Vein endothelial cell (primary cell): Measurements from ENCODE around the gene ANLN. TPM values are rescaled to one million over a fixed set of nuclear protein-coding genes. Genes with fewer than 3 reads are reported as not detected.

Experiments used
- total RNA-seq: library from RNA; depleted of rRNA; stranded (reverse); fragments of >200 nt; gene quantifications from 2 replicates; pipeline ENCODE4 v1.2.3, GENCODE V29; 2012

Gene ANLN, protein sequence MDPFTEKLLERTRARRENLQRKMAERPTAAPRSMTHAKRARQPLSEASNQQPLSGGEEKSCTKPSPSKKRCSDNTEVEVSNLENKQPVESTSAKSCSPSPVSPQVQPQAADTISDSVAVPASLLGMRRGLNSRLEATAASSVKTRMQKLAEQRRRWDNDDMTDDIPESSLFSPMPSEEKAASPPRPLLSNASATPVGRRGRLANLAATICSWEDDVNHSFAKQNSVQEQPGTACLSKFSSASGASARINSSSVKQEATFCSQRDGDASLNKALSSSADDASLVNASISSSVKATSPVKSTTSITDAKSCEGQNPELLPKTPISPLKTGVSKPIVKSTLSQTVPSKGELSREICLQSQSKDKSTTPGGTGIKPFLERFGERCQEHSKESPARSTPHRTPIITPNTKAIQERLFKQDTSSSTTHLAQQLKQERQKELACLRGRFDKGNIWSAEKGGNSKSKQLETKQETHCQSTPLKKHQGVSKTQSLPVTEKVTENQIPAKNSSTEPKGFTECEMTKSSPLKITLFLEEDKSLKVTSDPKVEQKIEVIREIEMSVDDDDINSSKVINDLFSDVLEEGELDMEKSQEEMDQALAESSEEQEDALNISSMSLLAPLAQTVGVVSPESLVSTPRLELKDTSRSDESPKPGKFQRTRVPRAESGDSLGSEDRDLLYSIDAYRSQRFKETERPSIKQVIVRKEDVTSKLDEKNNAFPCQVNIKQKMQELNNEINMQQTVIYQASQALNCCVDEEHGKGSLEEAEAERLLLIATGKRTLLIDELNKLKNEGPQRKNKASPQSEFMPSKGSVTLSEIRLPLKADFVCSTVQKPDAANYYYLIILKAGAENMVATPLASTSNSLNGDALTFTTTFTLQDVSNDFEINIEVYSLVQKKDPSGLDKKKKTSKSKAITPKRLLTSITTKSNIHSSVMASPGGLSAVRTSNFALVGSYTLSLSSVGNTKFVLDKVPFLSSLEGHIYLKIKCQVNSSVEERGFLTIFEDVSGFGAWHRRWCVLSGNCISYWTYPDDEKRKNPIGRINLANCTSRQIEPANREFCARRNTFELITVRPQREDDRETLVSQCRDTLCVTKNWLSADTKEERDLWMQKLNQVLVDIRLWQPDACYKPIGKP
- 56.8 and 111 TPM in 2 replicates for total RNA-seq

DNA sequence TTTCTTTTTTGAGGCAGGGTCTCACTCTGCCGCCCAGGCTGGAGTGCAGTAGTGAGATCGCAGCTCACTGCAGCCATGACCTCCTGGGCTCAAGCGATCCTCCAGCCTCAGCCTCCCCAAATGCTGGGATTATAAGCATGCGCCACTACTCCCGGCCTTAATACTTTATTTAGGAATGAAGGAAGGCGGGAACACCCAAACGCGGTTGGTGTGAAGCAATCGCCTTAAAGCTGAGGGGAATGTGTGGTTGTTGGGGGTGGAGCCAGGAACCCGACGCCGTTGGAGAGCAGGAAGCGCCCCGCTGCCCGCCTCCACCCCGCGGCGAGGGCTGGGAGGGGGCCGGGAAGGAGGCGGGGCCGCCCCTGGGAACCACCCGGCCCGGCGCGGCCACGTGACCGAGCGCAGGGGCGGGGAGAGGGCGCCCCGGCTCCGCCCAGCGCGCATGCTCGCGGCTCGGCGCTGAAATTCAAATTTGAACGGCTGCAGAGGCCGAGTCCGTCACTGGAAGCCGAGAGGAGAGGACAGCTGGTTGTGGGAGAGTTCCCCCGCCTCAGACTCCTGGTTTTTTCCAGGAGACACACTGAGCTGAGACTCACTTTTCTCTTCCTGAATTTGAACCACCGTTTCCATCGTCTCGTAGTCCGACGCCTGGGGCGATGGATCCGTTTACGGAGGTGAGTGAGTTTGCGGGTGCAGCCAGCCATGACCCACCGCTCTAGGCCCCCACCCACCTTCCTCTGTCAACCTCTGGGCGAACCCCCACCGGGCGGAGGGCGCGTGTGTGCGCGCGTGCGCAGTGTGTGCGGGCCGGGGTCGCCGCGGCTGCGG, at the start of gene ANLN:
TSS of gene ANLN (plus strand) at position 492 of the 828 bp plus-strand sequence. CDS start at position 657, 165 bp downstream.

Other genes starting within 250 kb of the ANLN start
- gene EEPD1, start 236.6 kb upstream of the ANLN start, total RNA-seq = 0.57 and 0.65 TPM in 2 replicates